BLaER1 (cell line): ENCODE measurements around the gene CACNA1D.
A peak's percentile ranks its signal among the peaks of the same experiment; 100 is the strongest.

ENCODE experiments used
- H3K27ac ChIP-seq: shearing (Covaris generic); formaldehyde crosslinking; 2 replicates; pipeline ENCODE4 v1.8.1; 2022
- H3K27me3 ChIP-seq: shearing (Covaris generic); formaldehyde crosslinking; 2 replicates; pipeline ENCODE4 v1.8.1; 2022
- H3K36me3 ChIP-seq: shearing (Covaris generic); formaldehyde crosslinking; 2 replicates; pipeline ENCODE4 v1.8.1; 2022
- H3K4me1 ChIP-seq: shearing (Covaris generic); formaldehyde crosslinking; 2 replicates; pipeline ENCODE4 v1.8.1; 2022
- H3K4me2 ChIP-seq: shearing (Covaris generic); formaldehyde crosslinking; 2 replicates; pipeline ENCODE4 v1.8.1; 2022
- H3K4me3 ChIP-seq: shearing (Covaris generic); formaldehyde crosslinking; 2 replicates; pipeline ENCODE4 v1.8.1; 2022
- H3K9ac ChIP-seq: shearing (Covaris generic); formaldehyde crosslinking; 2 replicates; pipeline ENCODE4 v1.8.1; 2022
- H3K9me3 ChIP-seq: shearing (Covaris generic); formaldehyde crosslinking; 2 replicates; pipeline ENCODE4 v1.8.1; 2022
- H4K20me1 ChIP-seq: shearing (Covaris generic); formaldehyde crosslinking; 2 replicates; pipeline ENCODE4 v1.8.1; 2022
- Cebpa-rat ChIP-seq: shearing (Covaris generic); IDR thresholded peaks from 2 replicates; pipeline ENCODE4 v1.8.1; 2022

CACNA1D gene

GRCh38 chr3:53482227-53482626 is 12.2 kb upstream of the CACNA1D start:
- no peaks in the 10 kb centered on the region for H3K36me3 ChIP-seq

GRCh38 chr3:53483821-53484220 is 10.6 kb upstream of the CACNA1D start:
- no peak overlapping the region for H3K4me2 ChIP-seq
- H3K36me3 ChIP-seq, result no peaks in the 10 kb centered on the region
- no peaks in the 10 kb centered on the region for H3K9me3 ChIP-seq
- no peak for TF ChIP-seq Cebpa-rat
- H3K27me3 ChIP-seq, result no peaks in the 10 kb centered on the region
- no peaks in the 10 kb centered on the region for H3K4me1 ChIP-seq
- no peak overlapping the region for H3K4me3 ChIP-seq
- no peak overlapping the region for H3K9ac ChIP-seq
- no peak overlapping the region for H3K27ac ChIP-seq
- no peaks in the 10 kb centered on the region for H4K20me1 ChIP-seq

More at GRCh38 chr3:53482227-53482626, 12.2 kb upstream of the CACNA1D start:
- Histone ChIP-seq H3K27ac (no peak overlapping the region), H3K4me1 (no peaks in the 10 kb centered on the region), H3K9me3 (no peaks in the 10 kb centered on the region), H4K20me1 (no peaks in the 10 kb centered on the region), H3K27me3 (no peaks in the 10 kb centered on the region), H3K4me3 (no peak overlapping the region), H3K9ac (no peak overlapping the region), H3K4me2 (no peak overlapping the region)
- TF ChIP-seq Cebpa-rat, result no peak

- Histone ChIP-seq H3K9me3 (no peaks in the 10 kb centered on the region), H3K4me1 (no peaks in the 10 kb centered on the region), H3K9ac (no peak overlapping the region), H3K27ac (no peak overlapping the region), H3K4me3 (no peak overlapping the region), H3K4me2 (no peak overlapping the region), H4K20me1 (no peaks in the 10 kb centered on the region), H3K36me3 (no peaks in the 10 kb centered on the region), H3K27me3 (no peaks in the 10 kb centered on the region)
- TF ChIP-seq Cebpa-rat, result no peak
Measured at GRCh38 chr3:53484984-53485383, 9.4 kb upstream of the CACNA1D start.

- H3K9me3 ChIP-seq, result no peaks in the 10 kb centered on the region
- no peak overlapping the region for H3K4me3 ChIP-seq
- H3K4me2 ChIP-seq, result no peak overlapping the region
- no peak overlapping the region for H3K27ac ChIP-seq
- H3K9ac ChIP-seq, result no peak overlapping the region
- no peaks in the 10 kb centered on the region for H3K27me3 ChIP-seq
- no peaks in the 10 kb centered on the region for H3K36me3 ChIP-seq
- no peaks in the 10 kb centered on the region for H3K4me1 ChIP-seq
- no peak for TF ChIP-seq Cebpa-rat
- H4K20me1 ChIP-seq, result no peaks in the 10 kb centered on the region
Measured at GRCh38 chr3:53485675-53486403, 8.6 kb upstream of the CACNA1D start.

- Histone ChIP-seq H3K4me1 (no peaks in the 10 kb centered on the region), H3K27me3 (peaks cover 2% of the 10 kb centered on the region), H3K27ac (no peak overlapping the region), H3K9me3 (no peaks in the 10 kb centered on the region), H3K36me3 (no peaks in the 10 kb centered on the region), H4K20me1 (no peaks in the 10 kb centered on the region), H3K4me3 (no peak overlapping the region), H3K4me2 (no peak overlapping the region), H3K9ac (no peak overlapping the region)
- TF ChIP-seq Cebpa-rat, result no peak
Measured at GRCh38 chr3:53486961-53487654, 7.3 kb upstream of the CACNA1D start.

- Histone ChIP-seq H3K9ac (no peak overlapping the region), H3K27ac (no peak overlapping the region), H3K4me1 (peaks cover 5% of the 10 kb centered on the region), H4K20me1 (peaks cover 8% of the 10 kb centered on the region; the same call in 1 of the 2 replicates), H3K9me3 (no peaks in the 10 kb centered on the region), H3K36me3 (no peaks in the 10 kb centered on the region), H3K27me3 (peaks cover 24% of the 10 kb centered on the region), H3K4me2 (no peak overlapping the region), H3K4me3 (no peak overlapping the region)
- TF ChIP-seq Cebpa-rat, result no peak
Measured at GRCh38 chr3:53489386-53489785, 5.0 kb upstream of the CACNA1D start.

GRCh38 chr3:53489787-53490458 is 4.5 kb upstream of the CACNA1D start:
- no peak overlapping the region for H3K4me3 ChIP-seq
- peaks cover 30% of the 10 kb centered on the region for H3K27me3 ChIP-seq
- no peak overlapping the region for H3K9ac ChIP-seq
- no peak overlapping the region for H3K4me2 ChIP-seq
- H3K9me3 ChIP-seq, result no peaks in the 10 kb centered on the region
- H3K4me1 ChIP-seq, result peaks cover 5% of the 10 kb centered on the region
- no peaks in the 10 kb centered on the region for H3K36me3 ChIP-seq
- H4K20me1 ChIP-seq, result peaks cover 8% of the 10 kb centered on the region
- no peak for TF ChIP-seq Cebpa-rat
- no peak overlapping the region for H3K27ac ChIP-seq

GRCh38 chr3:53490459-53490968 is 3.9 kb upstream of the CACNA1D start:
- peaks cover 11% of the 10 kb centered on the region for H3K4me1 ChIP-seq
- H3K27ac ChIP-seq, result no peak overlapping the region
- no peak overlapping the region for H3K9ac ChIP-seq
- no peak overlapping the region for H3K4me2 ChIP-seq
- no peaks in the 10 kb centered on the region for H3K9me3 ChIP-seq
- TF ChIP-seq Cebpa-rat, result no peak
- H3K4me3 ChIP-seq, result no peak overlapping the region
- H4K20me1 ChIP-seq, result peaks cover 14% of the 10 kb centered on the region
- H3K36me3 ChIP-seq, result no peaks in the 10 kb centered on the region
- peaks cover 36% of the 10 kb centered on the region for H3K27me3 ChIP-seq

GRCh38 chr3:53491276-53491675 is 3.1 kb upstream of the CACNA1D start:
- Histone ChIP-seq H3K4me3 (no peak overlapping the region), H3K4me1 (peaks cover 19% of the 10 kb centered on the region), H3K9ac (no peak overlapping the region), H3K36me3 (no peaks in the 10 kb centered on the region), H3K9me3 (no peaks in the 10 kb centered on the region), H3K4me2 (no peak overlapping the region), H3K27ac (no peak overlapping the region), H3K27me3 (peaks cover 43% of the 10 kb centered on the region), H4K20me1 (peaks cover 22% of the 10 kb centered on the region)
- no peak for TF ChIP-seq Cebpa-rat

GRCh38 chr3:53493595-53493962 is 832 bp upstream of the CACNA1D start:
- Histone ChIP-seq H3K9me3 (no peaks in the 10 kb centered on the region), H3K4me1 (peaks cover 31% of the 10 kb centered on the region), H4K20me1 (peaks cover 24% of the 10 kb centered on the region), H3K27ac (no peak overlapping the region), H3K4me3 (peak overlapping the region; percentile 68), H3K36me3 (no peaks in the 10 kb centered on the region), H3K9ac (no peak overlapping the region), H3K27me3 (peaks cover 65% of the 10 kb centered on the region), H3K4me2 (peak overlapping the region; percentile 93)
- TF ChIP-seq Cebpa-rat, result no peak
